Keratinocyte (primary cell): ENCODE data around the gene HOTAIR. TPM values are rescaled to one million over a fixed set of nuclear protein-coding genes. Genes with fewer than 3 reads are reported as not detected.

Source experiments
- DNase-seq: peaks from one replicate; pipeline ENCODE4 v3.0.0-alpha.2; 2011; ENCODE audit warnings: low read depth, missing footprints, low spot score
- FAIRE-seq: peaks from 2 replicates; lab custom pipeline; 2011; peaks lifted over from hg19 to GRCh38; lab: Jason Lieb, UNC
- H2AFZ ChIP-seq: 2 replicates; pipeline ENCODE4 v1.6.0; 2012; ENCODE audit warnings: low read length, control low read depth, inconsistent platforms; ENCODE audit not compliant: control insufficient read depth
- H3K27ac ChIP-seq: 2 replicates; pipeline ENCODE4 v1.5.1; 2011; ENCODE audit warnings: low read length; ENCODE audit not compliant: control insufficient read depth, insufficient read depth
- H3K27me3 ChIP-seq: 3 replicates; pipeline ENCODE4 v1.6.0; 2011; ENCODE audit warnings: low read length; ENCODE audit not compliant: control insufficient read depth, insufficient read depth; ENCODE audit errors: extremely low read depth
- H3K36me3 ChIP-seq, 2 experiments: 2 replicates in 1 of 2; 3 replicates in 1 of 2; pipeline ENCODE4 v1.5.1; 2011; ENCODE audit warnings: low read length in 2 of 2, mild to moderate bottlenecking in 1 of 2; ENCODE audit not compliant: control insufficient read depth in 2 of 2, insufficient read depth in 2 of 2; ENCODE audit errors: extremely low read depth in 1 of 2
- H3K4me1 ChIP-seq: 3 replicates; pipeline ENCODE4 v1.5.1; 2011; ENCODE audit warnings: low read length; ENCODE audit not compliant: control insufficient read depth, insufficient read depth; ENCODE audit errors: extremely low read depth
- H3K4me2 ChIP-seq: 3 replicates; pipeline ENCODE4 v1.6.0; 2011; ENCODE audit warnings: low read depth, low read length; ENCODE audit not compliant: control insufficient read depth, insufficient read depth; ENCODE audit errors: extremely low read depth
- H3K4me3 ChIP-seq, 3 experiments: fragments of 200-600 bp in 1 of 3; sonication (generic) in 1 of 3; 2 replicates in 2 of 3; 3 replicates in 1 of 3; pipeline ENCODE4 v1.5.1; 2011 to 2016; ENCODE audit warnings: low read length in 3 of 3, mild to moderate bottlenecking in 3 of 3, control low read depth in 2 of 3, inconsistent platforms in 1 of 3, low read depth in 1 of 3, mixed read lengths in 1 of 3, mixed run types in 1 of 3, moderate library complexity in 1 of 3; ENCODE audit not compliant: control insufficient read depth in 2 of 3, insufficient read depth in 2 of 3; ENCODE audit errors: extremely low read depth in 1 of 3
- H3K79me2 ChIP-seq: 2 replicates; pipeline ENCODE4 v1.6.0; 2012; ENCODE audit warnings: low read length; ENCODE audit not compliant: control insufficient read depth, insufficient read depth
- H3K9ac ChIP-seq: 3 replicates; pipeline ENCODE4 v1.6.0; 2011; ENCODE audit warnings: low read length; ENCODE audit not compliant: control insufficient read depth, insufficient read depth; ENCODE audit errors: extremely low read depth
- H3K9me1 ChIP-seq: 3 replicates; pipeline ENCODE4 v1.6.0; 2011; ENCODE audit warnings: low read length; ENCODE audit not compliant: control insufficient read depth, insufficient read depth; ENCODE audit errors: extremely low read depth
- H3K9me3 ChIP-seq: 2 replicates; pipeline ENCODE4 v1.5.1; 2012; ENCODE audit warnings: low read depth, low read length; ENCODE audit not compliant: control insufficient read depth
- H4K20me1 ChIP-seq: 3 replicates; pipeline ENCODE4 v1.6.0; 2011; ENCODE audit warnings: low read length; ENCODE audit not compliant: control insufficient read depth, insufficient read depth; ENCODE audit errors: extremely low read depth
- EZH2 ChIP-seq: IDR thresholded peaks from one replicate; pipeline ENCODE4 v1.6.1; 2012; ENCODE audit warnings: inconsistent platforms, mild to moderate bottlenecking, low read length, moderate library complexity
- dilution Hi-C: fragments of 300-500 bp; cut with MboI; formaldehyde crosslinking; loops from one replicate; pipeline ENCODE4 v1.7.0; 2020; ENCODE audit warnings: low sequenced_read_pairs; ENCODE audit not compliant: extremely low pct_ligation_motif_present
- polyA plus RNA-seq, 5 experiments: library from polyadenylated mRNA; depleted of rRNA in 3 of 5; stranded (reverse) in 3 of 5; stranded (forward) in 1 of 5; unstranded in 1 of 5; fragments of >200 nt; gene quantifications; 1 replicate in 1 of 5; 2 replicates in 3 of 5; 3 replicates in 1 of 5; pipeline versions ENCODE4 v1.2.1 to v1.2.3, GENCODE V29; 2011 to 2012; ENCODE audit warnings: missing spikeins in 2 of 5, low read depth in 1 of 5, low replicate concordance in 1 of 5
- TF ChIP-seq, protein P1 (sequence below), 3 experiments: IDR thresholded peaks in 1 of 3; conservative IDR thresholded peaks in 1 of 3; optimal IDR thresholded peaks in 1 of 3; 2 replicates in 2 of 3; 3 replicates in 1 of 3; pipeline versions ENCODE3 to v1.5.1; 2011; ENCODE audit warnings: low read length in 3 of 3, mild to moderate bottlenecking in 3 of 3, moderate library complexity in 2 of 3, control low read depth in 1 of 3, inconsistent platforms in 1 of 3; ENCODE audit not compliant: insufficient read depth in 2 of 3; ENCODE audit errors: extremely low read depth in 1 of 3

HOTAIR gene
- polyA plus RNA-seq, 1 donor (not counting 4 experiments of a cell fraction or from before 2014, with no cell fraction given): 4.0 TPM

DNA sequence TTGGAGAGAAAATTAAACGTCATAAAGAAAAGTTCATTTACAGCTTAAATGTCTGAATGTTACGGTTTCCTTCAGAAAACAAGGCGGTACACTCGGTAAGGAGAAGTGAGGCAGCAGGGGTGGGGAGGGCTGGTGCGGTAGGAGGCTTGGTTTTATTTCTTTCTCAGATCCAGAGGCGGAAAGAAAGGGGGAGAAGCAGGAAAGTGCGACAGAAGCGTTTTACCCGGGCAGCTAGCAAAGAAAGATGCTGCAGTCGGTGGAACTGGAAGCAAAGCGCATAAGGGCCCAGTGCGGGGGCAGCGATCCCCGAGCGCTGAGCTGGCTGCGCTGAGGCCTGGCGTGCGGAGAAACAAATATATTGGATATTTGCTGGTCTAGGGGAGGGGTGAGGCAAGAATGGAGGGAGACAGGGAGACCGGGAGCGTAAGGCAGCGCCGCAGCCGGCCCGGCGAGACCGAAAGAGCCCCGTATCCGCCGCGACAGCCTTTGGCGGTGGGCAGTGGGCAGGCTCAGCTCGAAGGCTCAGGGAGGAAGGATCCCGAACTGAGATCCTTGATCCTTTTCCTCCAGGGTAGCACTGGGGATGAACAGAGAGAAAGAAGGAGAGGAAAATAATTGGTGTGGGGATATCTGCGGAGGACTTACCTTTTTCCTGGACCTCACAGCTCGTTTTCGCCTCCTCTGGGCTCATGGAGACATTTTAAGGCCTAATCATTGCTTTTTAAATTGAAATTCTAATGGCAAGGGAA is 8.2 kb downstream of the HOTAIR start:
- no peak for DNase-seq
- H3K27ac ChIP-seq: no peak overlapping the region
- dilution Hi-C loops: no loop called here
- no peaks in the 10 kb centered on the region for H4K20me1 ChIP-seq
- no peak overlapping the region for H3K4me2 ChIP-seq
- H2AFZ ChIP-seq: no peak overlapping the region
- H3K4me1 ChIP-seq: peaks cover 3% of the 10 kb centered on the region
- H3K79me2 ChIP-seq: no peaks in the 10 kb centered on the region
- H3K9ac ChIP-seq: no peak overlapping the region
- TF ChIP-seq, protein P1, sequence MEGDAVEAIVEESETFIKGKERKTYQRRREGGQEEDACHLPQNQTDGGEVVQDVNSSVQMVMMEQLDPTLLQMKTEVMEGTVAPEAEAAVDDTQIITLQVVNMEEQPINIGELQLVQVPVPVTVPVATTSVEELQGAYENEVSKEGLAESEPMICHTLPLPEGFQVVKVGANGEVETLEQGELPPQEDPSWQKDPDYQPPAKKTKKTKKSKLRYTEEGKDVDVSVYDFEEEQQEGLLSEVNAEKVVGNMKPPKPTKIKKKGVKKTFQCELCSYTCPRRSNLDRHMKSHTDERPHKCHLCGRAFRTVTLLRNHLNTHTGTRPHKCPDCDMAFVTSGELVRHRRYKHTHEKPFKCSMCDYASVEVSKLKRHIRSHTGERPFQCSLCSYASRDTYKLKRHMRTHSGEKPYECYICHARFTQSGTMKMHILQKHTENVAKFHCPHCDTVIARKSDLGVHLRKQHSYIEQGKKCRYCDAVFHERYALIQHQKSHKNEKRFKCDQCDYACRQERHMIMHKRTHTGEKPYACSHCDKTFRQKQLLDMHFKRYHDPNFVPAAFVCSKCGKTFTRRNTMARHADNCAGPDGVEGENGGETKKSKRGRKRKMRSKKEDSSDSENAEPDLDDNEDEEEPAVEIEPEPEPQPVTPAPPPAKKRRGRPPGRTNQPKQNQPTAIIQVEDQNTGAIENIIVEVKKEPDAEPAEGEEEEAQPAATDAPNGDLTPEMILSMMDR (optimal IDR thresholded peaks at IDR 0.05 in 1 of 3, IDR thresholded peaks at IDR 0.05 in 1 of 3, conservative IDR thresholded peaks at IDR 0.05 in 1 of 3; ENCODE audit: extremely low read depth in 1 of 3, insufficient read depth in 2 of 3, low read length in 3 of 3): no peak
- H3K27me3 ChIP-seq: peaks cover 8% of the 10 kb centered on the region
- H3K36me3 ChIP-seq: peaks cover 0 to 2% of the 10 kb centered on the region in 2 experiments
- H3K4me3 ChIP-seq: no peak overlapping the region
- FAIRE-seq: no peak
- H3K9me3 ChIP-seq: no peaks in the 10 kb centered on the region
- no peaks in the 10 kb centered on the region for H3K9me1 ChIP-seq

DNA sequence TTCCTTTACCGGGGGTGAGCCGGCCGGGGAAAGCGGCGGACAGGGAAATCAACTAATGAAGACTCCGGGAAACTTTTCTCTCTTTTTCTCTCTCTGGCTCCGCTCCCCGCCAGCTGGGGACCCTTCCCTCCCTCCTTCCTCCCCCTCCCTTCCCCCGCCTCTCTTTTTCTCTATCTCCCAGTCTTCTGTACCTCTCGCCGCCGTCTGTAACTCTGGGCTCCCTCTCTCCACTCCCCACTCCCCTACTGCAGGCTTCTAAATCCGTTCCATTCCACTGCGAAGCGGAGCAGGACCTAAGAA is 8.7 kb downstream of the HOTAIR start:
- Histone ChIP-seq H3K36me3 (peaks cover 0 to 2% of the 10 kb centered on the region in 2 experiments), H4K20me1 (no peaks in the 10 kb centered on the region), H3K27ac (no peak overlapping the region), H3K4me3 (no peak overlapping the region), H3K79me2 (no peaks in the 10 kb centered on the region), H3K27me3 (peaks cover 12% of the 10 kb centered on the region), H2AFZ (no peak overlapping the region), H3K9me1 (no peaks in the 10 kb centered on the region), H3K4me1 (peaks cover 3% of the 10 kb centered on the region), H3K9me3 (no peaks in the 10 kb centered on the region), H3K4me2 (no peak overlapping the region), H3K9ac (no peak overlapping the region)
- dilution Hi-C loops: no loop called here
- TF ChIP-seq, protein P1 (optimal IDR thresholded peaks at IDR 0.05 in 1 of 3, IDR thresholded peaks at IDR 0.05 in 1 of 3, conservative IDR thresholded peaks at IDR 0.05 in 1 of 3; ENCODE audit: extremely low read depth in 1 of 3, insufficient read depth in 2 of 3, low read length in 3 of 3): no peak
- no peak for TF ChIP-seq EZH2
- FAIRE-seq (no peak), DNase-seq (no peak)
